DND-41 (cell line): ENCODE measurements around the gene SCNN1B.

Experiments
- ATAC-seq: fragments of 200-7000 bp; cut with Tn5 transposase; 3 replicates; pipeline ENCODE4 v1.9.1; 2021; ENCODE audit warnings: low read depth; ENCODE audit not compliant: insufficient read depth
- DNase-seq: peaks from one replicate; pipeline ENCODE4 v3.0.0-alpha.2; 2020
- H2AFZ ChIP-seq: 2 replicates; pipeline ENCODE4 v1.6.0; 2012; ENCODE audit warnings: low read depth, low read length
- H3K27ac ChIP-seq: 2 replicates; pipeline ENCODE4 v1.5.1; 2012; ENCODE audit warnings: low read length, inconsistent platforms
- H3K27me3 ChIP-seq: fragments of 200-600 bp; sonication (generic); 2 replicates; pipeline ENCODE4 v1.6.0; 2012; ENCODE audit warnings: low read length, mild to moderate bottlenecking, inconsistent platforms; ENCODE audit not compliant: insufficient read depth, poor library complexity
- H3K36me3 ChIP-seq: 2 replicates; pipeline ENCODE4 v1.5.1; 2012; ENCODE audit warnings: low read length, inconsistent platforms; ENCODE audit not compliant: insufficient read depth
- H3K4me1 ChIP-seq: 2 replicates; pipeline ENCODE4 v1.5.1; 2012; ENCODE audit warnings: mild to moderate bottlenecking, low read length; ENCODE audit not compliant: insufficient read depth
- H3K4me2 ChIP-seq: 2 replicates; pipeline ENCODE4 v1.6.0; 2012; ENCODE audit warnings: mild to moderate bottlenecking, moderate library complexity, low read length, inconsistent platforms; ENCODE audit not compliant: insufficient read depth
- H3K4me3 ChIP-seq, 2 experiments: fragments of 200-600 bp in 1 of 2; shearing (Covaris generic) in 1 of 2; 2 replicates each; pipeline ENCODE4 v1.5.1; 2012 to 2016; ENCODE audit warnings: inconsistent platforms in 2 of 2, low read length in 2 of 2, mild to moderate bottlenecking in 2 of 2, low read depth in 1 of 2, moderate library complexity in 1 of 2
- H3K79me2 ChIP-seq: 2 replicates; pipeline ENCODE4 v1.6.0; 2012; ENCODE audit warnings: low read length, inconsistent platforms; ENCODE audit not compliant: insufficient read depth
- H3K9ac ChIP-seq: 2 replicates; pipeline ENCODE4 v1.6.0; 2012; ENCODE audit warnings: low read depth, mild to moderate bottlenecking, inconsistent platforms, low read length, moderate library complexity
- H3K9me3 ChIP-seq: 2 replicates; pipeline ENCODE4 v1.5.1; 2012; ENCODE audit warnings: low read length, moderate library complexity, mild to moderate bottlenecking, inconsistent platforms; ENCODE audit not compliant: insufficient read depth, severe bottlenecking
- H4K20me1 ChIP-seq: 2 replicates; pipeline ENCODE4 v1.6.0; 2012; ENCODE audit warnings: low read length; ENCODE audit not compliant: insufficient read depth
- CTCF ChIP-seq: IDR thresholded peaks from 2 replicates; pipeline ENCODE4 v1.5.1; 2012; ENCODE audit warnings: borderline replicate concordance, low read length, moderate library complexity, mild to moderate bottlenecking; ENCODE audit not compliant: poor library complexity, severe bottlenecking; ENCODE audit errors: extremely low read depth
- EZH2 ChIP-seq: IDR thresholded peaks from 3 replicates; pipeline ENCODE4 v1.6.1; 2012; ENCODE audit warnings: borderline replicate concordance, low read depth, mild to moderate bottlenecking, moderate library complexity, low read length, inconsistent platforms; ENCODE audit not compliant: severe bottlenecking

SCNN1B gene

GRCh38 chr16:23255000-23255399 is 47.1 kb upstream of the SCNN1B start:
- ATAC-seq: no peak
- Histone ChIP-seq H3K27ac (no peak overlapping the region), H3K36me3 (no peaks in the 10 kb centered on the region), H2AFZ (no peak overlapping the region), H3K27me3 (peaks cover 2% of the 10 kb centered on the region), H3K4me2 (no peak overlapping the region), H3K4me1 (no peaks in the 10 kb centered on the region), H4K20me1 (no peaks in the 10 kb centered on the region), H3K4me3 (no peak overlapping the region), H3K9me3 (no peaks in the 10 kb centered on the region), H3K9ac (no peak overlapping the region), H3K79me2 (no peaks in the 10 kb centered on the region)
- no peak for DNase-seq
- no peak for TF ChIP-seq EZH2

- ATAC-seq: no peak
- Histone ChIP-seq H2AFZ (no peak overlapping the region), H3K9me3 (no peaks in the 10 kb centered on the region), H4K20me1 (no peaks in the 10 kb centered on the region), H3K79me2 (no peaks in the 10 kb centered on the region), H3K27ac (no peak overlapping the region), H3K4me2 (no peak overlapping the region), H3K4me1 (no peaks in the 10 kb centered on the region), H3K27me3 (peaks cover 2% of the 10 kb centered on the region), H3K9ac (no peak overlapping the region), H3K36me3 (no peaks in the 10 kb centered on the region), H3K4me3 (no peak overlapping the region)
- TF ChIP-seq EZH2: no peak
- no peak for TF ChIP-seq CTCF
- no peak for DNase-seq
Measured at GRCh38 chr16:23256440-23256839, 45.7 kb upstream of the SCNN1B start.

GRCh38 chr16:23257682-23258081 is 44.4 kb upstream of the SCNN1B start:
- H4K20me1 ChIP-seq: no peaks in the 10 kb centered on the region
- no peak overlapping the region for H3K27ac ChIP-seq
- no peaks in the 10 kb centered on the region for H3K79me2 ChIP-seq
- peaks cover 2% of the 10 kb centered on the region for H3K27me3 ChIP-seq
- H3K4me3 ChIP-seq: no peak overlapping the region
- H3K4me2 ChIP-seq: no peak overlapping the region
- H3K9me3 ChIP-seq: no peaks in the 10 kb centered on the region
- DNase-seq (no peak), ATAC-seq (no peak)
- no peak overlapping the region for H2AFZ ChIP-seq
- H3K36me3 ChIP-seq: no peaks in the 10 kb centered on the region
- H3K9ac ChIP-seq: no peak overlapping the region
- TF ChIP-seq CTCF: no peak
- no peak for TF ChIP-seq EZH2
- no peaks in the 10 kb centered on the region for H3K4me1 ChIP-seq

GRCh38 chr16:23258919-23259237 is 43.2 kb upstream of the SCNN1B start:
- Histone ChIP-seq H3K27me3 (peaks cover 2% of the 10 kb centered on the region), H3K4me2 (no peak overlapping the region), H3K4me3 (no peak overlapping the region), H3K79me2 (no peaks in the 10 kb centered on the region), H3K36me3 (no peaks in the 10 kb centered on the region), H3K9ac (no peak overlapping the region), H4K20me1 (no peaks in the 10 kb centered on the region), H3K9me3 (no peaks in the 10 kb centered on the region), H3K4me1 (no peaks in the 10 kb centered on the region), H2AFZ (no peak overlapping the region), H3K27ac (no peak overlapping the region)
- TF ChIP-seq CTCF (no peak), EZH2 (no peak)
- ATAC-seq: no peak
- no peak for DNase-seq
